Measurements from ENCODE around the gene FXYD5.

- TF ChIP-seq PKNOX1 (IDR thresholded peaks at IDR 0.05) (no peak), SUZ12 (IDR thresholded peaks at IDR 0.05) (no peak), ELF4 (IDR thresholded peaks at IDR 0.05) (no peak), BHLHE40 (IDR thresholded peaks at IDR 0.05; ENCODE audit: borderline replicate concordance) (no peak), NFRKB (IDR thresholded peaks at IDR 0.05) (no peak), LEF1 (IDR thresholded peaks at IDR 0.05; ENCODE audit: borderline replicate concordance) (no peak), TARDBP (IDR thresholded peaks at IDR 0.05) (no peak), CTBP1 (IDR thresholded peaks at IDR 0.05; ENCODE audit: borderline replicate concordance) (no peak), FOXA1 (IDR thresholded peaks at IDR 0.05) (no peak), HDGF (IDR thresholded peaks at IDR 0.05; ENCODE audit: borderline replicate concordance) (no peak), FOXK2 (IDR thresholded peaks at IDR 0.05) (no peak), ARNT (IDR thresholded peaks at IDR 0.05) (no peak), FOXM1 (IDR thresholded peaks at IDR 0.05; ENCODE audit: borderline replicate concordance) (no peak)
Observed at GRCh38 chr19:35133826-35134225, 20.7 kb upstream of the FXYD5 start.

Measured in HEK293T (cell line).